ENCODE results near the gene GPS2. TPM values are rescaled to one million over a fixed set of nuclear protein-coding genes. Genes with fewer than 3 reads are reported as not detected.

Gene GPS2
- total RNA-seq, 3 donors from 2014 or later (not counting 1 experiment from before 2014, with no cell fraction given), result 132 to 146 (median 133) TPM

- no peak for DNase-seq
- WGBS (ENCODE audit: insufficient coverage), result 94% methylated on average over 11 of the region's 11 CpGs
- no peak for ATAC-seq
These were observed 22.0 kb downstream of the GPS2 start for GRCh38 chr17:7293159-7293558.

GRCh38 chr17:7292729-7293128 is 22.4 kb downstream of the GPS2 start:
- Histone ChIP-seq H3K4me3 (ENCODE audit: low read length) (no peak overlapping the region), H3K4me1 (ENCODE audit: control insufficient read depth, insufficient read depth, low read length) (peaks cover 28% of the 10 kb centered on the region), H3K9me3 (ENCODE audit: control insufficient read depth, insufficient read depth, low read length) (no peaks in the 10 kb centered on the region), H3K36me3 (ENCODE audit: control insufficient read depth, insufficient read depth, low read length) (no peaks in the 10 kb centered on the region), H3K27me3 (ENCODE audit: control insufficient read depth, insufficient read depth, low read length) (peaks cover 18% of the 10 kb centered on the region), H3K27ac (ENCODE audit: low read length) (no peak overlapping the region)
- WGBS (ENCODE audit: insufficient coverage), result 49% methylated on average over 6 of the region's 6 CpGs
- intact Hi-C loops (cut with micrococcal nuclease), result loop anchor here (5.0 kb wide), 1 partner anchor 245 kb away; no protein-coding TSS in a partner anchor
- Mint-ChIP-seq H3K27ac (no peak overlapping the region), H3K4me3 (no peak overlapping the region), H3K9me3 (no peaks in the 10 kb centered on the region), H3K27me3 (ENCODE audit: low read depth in 2 of 2) (peaks cover 17 to 25% of the 10 kb centered on the region in 2 donors), H3K36me3 (no peaks in the 10 kb centered on the region), H3K4me1 (peaks cover 19 to 24% of the 10 kb centered on the region in 2 donors)
- no peak for TF ChIP-seq CTCF (IDR thresholded peaks at IDR 0.05)
- no peak for DNase-seq
- no peak for ATAC-seq

More at GRCh38 chr17:7293159-7293558, 22.0 kb downstream of the GPS2 start:
- H3K4me3 ChIP-seq (ENCODE audit: low read length), result no peak overlapping the region
- intact Hi-C loops (cut with micrococcal nuclease), result loop anchor here (5.0 kb wide), 1 partner anchor 246 kb away; no protein-coding TSS in a partner anchor
- H3K9me3 ChIP-seq (ENCODE audit: control insufficient read depth, insufficient read depth, low read length), result no peaks in the 10 kb centered on the region
- Mint-ChIP-seq H3K9me3 (no peaks in the 10 kb centered on the region), H3K4me3 (peak overlapping the region; percentile 66), H3K4me1 (peaks cover 19 to 24% of the 10 kb centered on the region in 2 donors), H3K27ac (no peak overlapping the region), H3K36me3 (no peaks in the 10 kb centered on the region), H3K27me3 (ENCODE audit: low read depth in 2 of 2) (peaks cover 13 to 21% of the 10 kb centered on the region in 2 donors)
- TF ChIP-seq CTCF (IDR thresholded peaks at IDR 0.05), result no peak
- H3K36me3 ChIP-seq (ENCODE audit: control insufficient read depth, insufficient read depth, low read length), result no peaks in the 10 kb centered on the region
- H3K27me3 ChIP-seq (ENCODE audit: control insufficient read depth, insufficient read depth, low read length), result peaks cover 18% of the 10 kb centered on the region
- no peak overlapping the region for H3K27ac ChIP-seq (ENCODE audit: low read length)
- H3K4me1 ChIP-seq (ENCODE audit: control insufficient read depth, insufficient read depth, low read length), result peaks cover 28% of the 10 kb centered on the region

GRCh38 chr17:7292194-7292593 is 23.0 kb downstream of the GPS2 start:
- Mint-ChIP-seq H3K36me3 (no peaks in the 10 kb centered on the region), H3K4me3 (no peak overlapping the region), H3K27me3 (ENCODE audit: low read depth in 2 of 2) (peaks cover 23 to 29% of the 10 kb centered on the region in 2 donors), H3K9me3 (no peaks in the 10 kb centered on the region), H3K27ac (no peak overlapping the region), H3K4me1 (peaks cover 19 to 24% of the 10 kb centered on the region in 2 donors)
- H3K27ac ChIP-seq (ENCODE audit: low read length), result no peak overlapping the region
- H3K4me3 ChIP-seq (ENCODE audit: low read length), result no peak overlapping the region
- intact Hi-C loops (cut with micrococcal nuclease), result loop anchor here (5.0 kb wide), 1 partner anchor 245 kb away; no protein-coding TSS in a partner anchor
- peaks cover 18% of the 10 kb centered on the region for H3K27me3 ChIP-seq (ENCODE audit: control insufficient read depth, insufficient read depth, low read length)
- H3K4me1 ChIP-seq (ENCODE audit: control insufficient read depth, insufficient read depth, low read length), result peaks cover 28% of the 10 kb centered on the region
- no peaks in the 10 kb centered on the region for H3K9me3 ChIP-seq (ENCODE audit: control insufficient read depth, insufficient read depth, low read length)
- WGBS (ENCODE audit: insufficient coverage), result 95% methylated on average over 2 of the region's 2 CpGs
- no peak for TF ChIP-seq CTCF (IDR thresholded peaks at IDR 0.05)
- DNase-seq, result no peak
- no peaks in the 10 kb centered on the region for H3K36me3 ChIP-seq (ENCODE audit: control insufficient read depth, insufficient read depth, low read length)
- ATAC-seq, result no peak

GRCh38 chr17:7290685-7291084 is 24.5 kb downstream of the GPS2 start:
- no peak for DNase-seq
- Histone ChIP-seq H3K27ac (ENCODE audit: low read length) (no peak overlapping the region), H3K27me3 (ENCODE audit: control insufficient read depth, insufficient read depth, low read length) (peaks cover 22% of the 10 kb centered on the region), H3K36me3 (ENCODE audit: control insufficient read depth, insufficient read depth, low read length) (no peaks in the 10 kb centered on the region), H3K4me1 (ENCODE audit: control insufficient read depth, insufficient read depth, low read length) (peaks cover 17% of the 10 kb centered on the region), H3K4me3 (ENCODE audit: low read length) (no peak overlapping the region), H3K9me3 (ENCODE audit: control insufficient read depth, insufficient read depth, low read length) (no peaks in the 10 kb centered on the region)
- Mint-ChIP-seq H3K4me3 (no peak overlapping the region), H3K9me3 (no peaks in the 10 kb centered on the region), H3K27ac (no peak overlapping the region), H3K36me3 (no peaks in the 10 kb centered on the region), H3K27me3 (ENCODE audit: low read depth in 2 of 2) (peaks cover 30% of the 10 kb centered on the region in 2 donors), H3K4me1 (peaks cover 8 to 14% of the 10 kb centered on the region in 2 donors)
- 91% methylated on average over 11 of the region's 11 CpGs for WGBS (ENCODE audit: insufficient coverage)
- TF ChIP-seq CTCF (IDR thresholded peaks at IDR 0.05), result no peak
- intact Hi-C loops (cut with micrococcal nuclease), result loop anchor here (5.0 kb wide), 1 partner anchor 243 kb away; no protein-coding TSS in a partner anchor
- no peak for ATAC-seq
